NCI-H524 treated with DMSO at 0.1 percent for 48 hours (cell line): ENCODE measurements around the gene CHURC1.
"Not testable (repeated sequence)": the region's sequence is repeated elsewhere in the genome, so short reads cannot be mapped to it uniquely, and the experiment has no call there.

ENCODE experiments used
- DNase-seq: peaks from one replicate; lab custom pipeline; 2025; lab: John Stamatoyannopoulos, UW

CHURC1 gene

GRCh38 chr14:64910847-64911495 lies 3.3 kb upstream of the CHURC1 start:
- peak; percentile 13 for DNase-seq

- DNase-seq, result no peak
Observed at GRCh38 chr14:64912261-64912660, 2.0 kb upstream of the CHURC1 start.

GRCh38 chr14:64913477-64913876 lies 778 bp upstream of the CHURC1 start:
- not testable (repeated sequence) for DNase-seq

- no peak for DNase-seq
Observed at GRCh38 chr14:64915029-64915424, 772 bp downstream of the CHURC1 start.

GRCh38 chr14:64915797-64916196 lies 1.5 kb downstream of the CHURC1 start:
- no peak for DNase-seq

GRCh38 chr14:64918216-64918615 lies 4.0 kb downstream of the CHURC1 start:
- DNase-seq, result no peak

- DNase-seq, result no peak
Observed at GRCh38 chr14:64919215-64919614, 5.0 kb downstream of the CHURC1 start.

- no peak for DNase-seq
Observed at GRCh38 chr14:64919618-64920017, 5.4 kb downstream of the CHURC1 start.

- no peak for DNase-seq
Observed at GRCh38 chr14:64920465-64920864, 6.2 kb downstream of the CHURC1 start.

GRCh38 chr14:64923015-64923414 lies 8.8 kb downstream of the CHURC1 start:
- DNase-seq, result no peak

- DNase-seq, result no peak
Observed at GRCh38 chr14:64926398-64926995, 12.2 kb downstream of the CHURC1 start.

GRCh38 chr14:64927031-64927430 lies 12.8 kb downstream of the CHURC1 start:
- no peak for DNase-seq

GRCh38 chr14:64928239-64929013 lies 14.2 kb downstream of the CHURC1 start:
- no peak for DNase-seq

GRCh38 chr14:64929014-64929359 lies 14.7 kb downstream of the CHURC1 start:
- no peak for DNase-seq

GRCh38 chr14:64930085-64930843 lies 16.0 kb downstream of the CHURC1 start:
- no peak for DNase-seq

GRCh38 chr14:64931123-64931522 lies 16.9 kb downstream of the CHURC1 start:
- no peak for DNase-seq

- DNase-seq, result no peak
Observed at GRCh38 chr14:64932231-64932630, 18.0 kb downstream of the CHURC1 start.

- no peak for DNase-seq
Observed at GRCh38 chr14:64934338-64934929, 20.2 kb downstream of the CHURC1 start.

- DNase-seq, result no peak
Observed at GRCh38 chr14:64935508-64935907, 21.3 kb downstream of the CHURC1 start.

- DNase-seq, result no peak
Observed at GRCh38 chr14:64937171-64937820, 23.0 kb downstream of the CHURC1 start.

GRCh38 chr14:64937821-64938193 lies 23.6 kb downstream of the CHURC1 start:
- no peak for DNase-seq
